Left ventricle myocardium inferior (tissue), 1 donor: ENCODE results near the gene PELI1. TPM values are rescaled to one million over a fixed set of nuclear protein-coding genes. Genes with fewer than 3 reads are reported as not detected.

Experiments used
- DNase-seq: peaks from one replicate; pipeline ENCODE4 v3.0.0-alpha.2; 2020
- H3K27ac ChIP-seq: fragments of 200-600 bp; replicated peaks from 2 replicates; pipeline ENCODE4 v1.8.0; 2021
- H3K27me3 ChIP-seq: fragments of 200-600 bp; 2 replicates; pipeline ENCODE4 v1.8.0; 2021; ENCODE audit warnings: low read depth
- H3K36me3 ChIP-seq: fragments of 200-600 bp; 2 replicates; pipeline ENCODE4 v1.8.0; 2021
- H3K4me1 ChIP-seq: fragments of 200-600 bp; 2 replicates; pipeline ENCODE4 v1.8.0; 2021
- H3K4me3 ChIP-seq: fragments of 200-600 bp; 2 replicates; pipeline ENCODE4 v1.8.0; 2021; ENCODE audit warnings: mild to moderate bottlenecking, moderate library complexity
- H3K9me3 ChIP-seq: fragments of 200-600 bp; replicated peaks from 2 replicates; pipeline ENCODE4 v1.8.0; 2021
- intact Hi-C: fragments of 100-400 bp; cut with micrococcal nuclease; formaldehyde crosslinking; loops from one replicate; pipeline ENCODE4 v1.11.0; 2022
- total RNA-seq: library from RNA; stranded (reverse); fragmentation: NEBNext Ultra II Directional; extraction: Animal tissue kit (Norgen Biotek cat#: 25700); gene quantifications from one replicate; pipeline ENCODE4 v1.2.1, GENCODE V29; 2021
- TF ChIP-seq, protein P1 (sequence below): fragments of 200-600 bp; IDR thresholded peaks from 2 replicates; pipeline ENCODE4 v1.8.0; 2021; ENCODE audit warnings: antibody characterized with exemption, mild to moderate bottlenecking, borderline replicate concordance
- donor health status: DM: no; HTN: yes; CAD: no; lungs with severe emphysema.

PELI1 gene
- total RNA-seq, 1 donor from 2014 or later = 6.6 TPM

- intact Hi-C loops = no loop called here
- Histone ChIP-seq H3K4me3 (no peak overlapping the region), H3K9me3 (peaks cover 7% of the 10 kb centered on the region), H3K36me3 (no peaks in the 10 kb centered on the region), H3K27me3 (no peaks in the 10 kb centered on the region), H3K4me1 (peaks cover 36% of the 10 kb centered on the region), H3K27ac (no peak overlapping the region)
- DNase-seq = no peak
- TF ChIP-seq, protein P1, sequence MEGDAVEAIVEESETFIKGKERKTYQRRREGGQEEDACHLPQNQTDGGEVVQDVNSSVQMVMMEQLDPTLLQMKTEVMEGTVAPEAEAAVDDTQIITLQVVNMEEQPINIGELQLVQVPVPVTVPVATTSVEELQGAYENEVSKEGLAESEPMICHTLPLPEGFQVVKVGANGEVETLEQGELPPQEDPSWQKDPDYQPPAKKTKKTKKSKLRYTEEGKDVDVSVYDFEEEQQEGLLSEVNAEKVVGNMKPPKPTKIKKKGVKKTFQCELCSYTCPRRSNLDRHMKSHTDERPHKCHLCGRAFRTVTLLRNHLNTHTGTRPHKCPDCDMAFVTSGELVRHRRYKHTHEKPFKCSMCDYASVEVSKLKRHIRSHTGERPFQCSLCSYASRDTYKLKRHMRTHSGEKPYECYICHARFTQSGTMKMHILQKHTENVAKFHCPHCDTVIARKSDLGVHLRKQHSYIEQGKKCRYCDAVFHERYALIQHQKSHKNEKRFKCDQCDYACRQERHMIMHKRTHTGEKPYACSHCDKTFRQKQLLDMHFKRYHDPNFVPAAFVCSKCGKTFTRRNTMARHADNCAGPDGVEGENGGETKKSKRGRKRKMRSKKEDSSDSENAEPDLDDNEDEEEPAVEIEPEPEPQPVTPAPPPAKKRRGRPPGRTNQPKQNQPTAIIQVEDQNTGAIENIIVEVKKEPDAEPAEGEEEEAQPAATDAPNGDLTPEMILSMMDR = no peak
Measured at GRCh38 chr2:64127119-64127518, 17.1 kb downstream of the PELI1 start.

GRCh38 chr2:64126601-64127000 is 17.6 kb downstream of the PELI1 start:
- Histone ChIP-seq H3K36me3 (no peaks in the 10 kb centered on the region), H3K27ac (no peak overlapping the region), H3K4me3 (no peak overlapping the region), H3K4me1 (peaks cover 32% of the 10 kb centered on the region), H3K27me3 (no peaks in the 10 kb centered on the region), H3K9me3 (peaks cover 7% of the 10 kb centered on the region)
- DNase-seq = no peak
- intact Hi-C loops = no loop called here
- TF ChIP-seq, protein P1 = no peak

- TF ChIP-seq, protein P1 = no peak
- no peak for DNase-seq
- peaks cover 7% of the 10 kb centered on the region for H3K9me3 ChIP-seq
- no peak overlapping the region for H3K27ac ChIP-seq
- H3K4me3 ChIP-seq = no peak overlapping the region
- peaks cover 43% of the 10 kb centered on the region for H3K4me1 ChIP-seq
- no peaks in the 10 kb centered on the region for H3K27me3 ChIP-seq
- H3K36me3 ChIP-seq = no peaks in the 10 kb centered on the region
- intact Hi-C loops = no loop called here
Measured at GRCh38 chr2:64124571-64124970, 19.6 kb downstream of the PELI1 start.

GRCh38 chr2:64124168-64124567 is 20.1 kb downstream of the PELI1 start:
- TF ChIP-seq, protein P1 = no peak
- no peaks in the 10 kb centered on the region for H3K36me3 ChIP-seq
- no peaks in the 10 kb centered on the region for H3K27me3 ChIP-seq
- H3K9me3 ChIP-seq = peaks cover 7% of the 10 kb centered on the region
- H3K27ac ChIP-seq = no peak overlapping the region
- DNase-seq = no peak
- intact Hi-C loops = no loop called here
- no peak overlapping the region for H3K4me3 ChIP-seq
- peaks cover 43% of the 10 kb centered on the region for H3K4me1 ChIP-seq

DNA sequence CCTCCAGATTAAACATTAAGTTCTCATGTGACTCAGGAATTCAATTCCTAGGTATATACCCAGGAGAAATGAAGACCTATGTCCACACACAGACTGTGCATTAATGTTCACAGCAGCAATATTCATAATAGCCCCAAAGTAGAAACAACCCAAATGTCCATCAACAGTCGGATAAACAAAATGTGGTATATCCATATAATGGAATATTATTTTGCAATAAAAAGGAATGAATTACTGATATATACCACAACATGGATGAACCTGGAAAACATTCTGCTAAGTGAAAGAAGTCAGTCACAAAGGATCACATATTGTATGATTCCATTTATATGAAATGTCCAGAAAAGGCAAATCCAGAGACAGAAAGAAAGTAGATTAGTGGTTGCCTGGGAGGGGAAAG is 20.5 kb downstream of the PELI1 start:
- no peaks in the 10 kb centered on the region for H3K36me3 ChIP-seq
- no peak overlapping the region for H3K4me3 ChIP-seq
- intact Hi-C loops = no loop called here
- H3K27me3 ChIP-seq = no peaks in the 10 kb centered on the region
- TF ChIP-seq, protein P1 = no peak
- peaks cover 43% of the 10 kb centered on the region for H3K4me1 ChIP-seq
- no peak for DNase-seq
- no peak overlapping the region for H3K27ac ChIP-seq
- H3K9me3 ChIP-seq = peaks cover 7% of the 10 kb centered on the region

DNA sequence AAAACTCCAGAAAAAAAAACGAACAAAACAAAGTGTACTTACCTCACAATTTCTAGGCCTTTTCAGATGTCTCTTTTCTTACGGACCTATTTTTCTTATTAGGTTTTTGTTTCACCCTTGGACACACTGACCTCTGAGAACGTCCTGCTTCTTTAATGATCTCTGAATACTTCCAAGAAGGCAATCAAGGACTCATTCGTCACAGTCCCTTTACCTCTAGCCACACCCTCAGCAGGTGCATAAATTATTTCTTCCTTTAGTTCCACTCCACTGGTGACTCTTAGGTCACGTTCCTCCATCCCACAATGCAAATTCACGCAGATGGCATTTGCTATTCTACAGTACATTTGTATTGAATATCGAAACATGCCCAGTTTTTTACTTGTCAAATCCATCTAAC is 21.9 kb downstream of the PELI1 start:
- no peaks in the 10 kb centered on the region for H3K36me3 ChIP-seq
- H3K4me3 ChIP-seq = no peak overlapping the region
- peaks cover 36% of the 10 kb centered on the region for H3K4me1 ChIP-seq
- intact Hi-C loops = no loop called here
- peaks cover 7% of the 10 kb centered on the region for H3K9me3 ChIP-seq
- TF ChIP-seq, protein P1 = no peak
- no peak for DNase-seq
- H3K27ac ChIP-seq = no peak overlapping the region
- H3K27me3 ChIP-seq = no peaks in the 10 kb centered on the region
